ENCODE data around the gene DCPS.

GRCh38 chr11:126363706-126364248 is 59.9 kb downstream of the DCPS start:
- TF ChIP-seq EZH2 (IDR thresholded peaks at IDR 0.05) = no peak
- no peak for TF ChIP-seq POLR2AphosphoS5 (IDR thresholded peaks at IDR 0.05; ENCODE audit: borderline replicate concordance, low read depth, low read length)
- no peak for TF ChIP-seq FOXP2 (optimal IDR thresholded peaks at IDR 0.05; ENCODE audit: control extremely low read depth, extremely low read length, insufficient read depth)
